HepG2 (cell line): Measurements from ENCODE around the gene TRIM28. TPM values are rescaled to one million over a fixed set of nuclear protein-coding genes. Genes with fewer than 3 reads are reported as not detected.

ENCODE experiments used
- polyA plus RNA-seq, 8 experiments: library from polyadenylated mRNA; depleted of rRNA in 3 of 8; stranded (reverse) in 7 of 8; unstranded in 1 of 8; fragments of >200 nt; fragmentation: Illumina TruSeq in 4 of 8; extraction: Trizol in 4 of 8; gene quantifications; 2 replicates each; pipeline versions ENCODE4 v1.2.1 to v1.2.3, GENCODE V29; 2011 to 2016; ENCODE audit warnings: low read depth in 4 of 8, missing spikeins in 1 of 8, mixed read lengths in 1 of 8; ENCODE audit not compliant: insufficient read depth in 1 of 8
- total RNA-seq, 5 experiments: library from RNA; depleted of rRNA; stranded (reverse); fragments of >200 nt; fragmentation: Illumina TruSeq; extraction: Trizol; gene quantifications; 2 replicates each; pipeline ENCODE4 v1.2.3, GENCODE V29; 2016; ENCODE audit warnings: low read depth in 1 of 5
- TF ChIP-seq, protein P1 (sequence below), 2 experiments: fragments of 450-650 bp in 1 of 2; sonication (generic) in 1 of 2; formaldehyde crosslinking in 1 of 2; IDR thresholded peaks; 2 replicates each; pipeline versions ENCODE4 v1.6.1 to v1.8.0; 2016 to 2022; ENCODE audit warnings: antibody characterized with exemption in 1 of 2, mild to moderate bottlenecking in 1 of 2, missing genetic modification reagents in 1 of 2
- TF ChIP-seq, protein P2 (sequence below): sonication (generic); formaldehyde crosslinking; IDR thresholded peaks from 2 replicates; pipeline ENCODE4 v1.8.0; 2022; ENCODE audit warnings: mild to moderate bottlenecking, missing genetic modification reagents, moderate library complexity

The TRIM28 gene
- total and polyA plus RNA-seq, 2 of the 13 experiments (the other 11 are each of a cell fraction or from before 2014, with no cell fraction given) = 361 to 439 TPM

DNA sequence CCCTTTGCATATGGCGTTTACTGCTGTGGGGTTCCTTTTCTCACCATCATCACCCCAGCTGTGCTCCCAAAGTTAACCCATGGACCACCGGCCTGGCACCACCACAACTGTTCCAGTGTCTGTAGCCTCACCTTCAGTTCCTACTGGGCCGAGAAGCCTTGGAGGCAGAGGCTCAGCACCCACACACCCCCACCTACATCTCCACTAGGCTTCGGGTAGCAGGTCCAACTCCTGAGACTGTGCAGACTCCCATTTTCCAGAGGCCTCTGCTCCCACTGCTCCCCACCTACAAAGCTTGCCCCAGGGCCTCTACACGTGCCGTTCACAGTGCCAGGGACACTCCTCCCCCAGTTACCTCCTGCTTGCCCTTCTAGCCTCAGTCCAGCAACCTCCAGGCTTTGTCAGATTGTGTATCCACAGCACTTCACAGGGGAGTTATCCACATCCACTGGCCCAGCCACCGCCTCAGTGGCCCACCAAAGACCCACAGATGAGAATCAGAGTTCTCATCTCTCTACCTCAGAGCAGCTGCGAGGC is 46.2 kb upstream of the TRIM28 start (continued):
- TF ChIP-seq, protein P1, sequence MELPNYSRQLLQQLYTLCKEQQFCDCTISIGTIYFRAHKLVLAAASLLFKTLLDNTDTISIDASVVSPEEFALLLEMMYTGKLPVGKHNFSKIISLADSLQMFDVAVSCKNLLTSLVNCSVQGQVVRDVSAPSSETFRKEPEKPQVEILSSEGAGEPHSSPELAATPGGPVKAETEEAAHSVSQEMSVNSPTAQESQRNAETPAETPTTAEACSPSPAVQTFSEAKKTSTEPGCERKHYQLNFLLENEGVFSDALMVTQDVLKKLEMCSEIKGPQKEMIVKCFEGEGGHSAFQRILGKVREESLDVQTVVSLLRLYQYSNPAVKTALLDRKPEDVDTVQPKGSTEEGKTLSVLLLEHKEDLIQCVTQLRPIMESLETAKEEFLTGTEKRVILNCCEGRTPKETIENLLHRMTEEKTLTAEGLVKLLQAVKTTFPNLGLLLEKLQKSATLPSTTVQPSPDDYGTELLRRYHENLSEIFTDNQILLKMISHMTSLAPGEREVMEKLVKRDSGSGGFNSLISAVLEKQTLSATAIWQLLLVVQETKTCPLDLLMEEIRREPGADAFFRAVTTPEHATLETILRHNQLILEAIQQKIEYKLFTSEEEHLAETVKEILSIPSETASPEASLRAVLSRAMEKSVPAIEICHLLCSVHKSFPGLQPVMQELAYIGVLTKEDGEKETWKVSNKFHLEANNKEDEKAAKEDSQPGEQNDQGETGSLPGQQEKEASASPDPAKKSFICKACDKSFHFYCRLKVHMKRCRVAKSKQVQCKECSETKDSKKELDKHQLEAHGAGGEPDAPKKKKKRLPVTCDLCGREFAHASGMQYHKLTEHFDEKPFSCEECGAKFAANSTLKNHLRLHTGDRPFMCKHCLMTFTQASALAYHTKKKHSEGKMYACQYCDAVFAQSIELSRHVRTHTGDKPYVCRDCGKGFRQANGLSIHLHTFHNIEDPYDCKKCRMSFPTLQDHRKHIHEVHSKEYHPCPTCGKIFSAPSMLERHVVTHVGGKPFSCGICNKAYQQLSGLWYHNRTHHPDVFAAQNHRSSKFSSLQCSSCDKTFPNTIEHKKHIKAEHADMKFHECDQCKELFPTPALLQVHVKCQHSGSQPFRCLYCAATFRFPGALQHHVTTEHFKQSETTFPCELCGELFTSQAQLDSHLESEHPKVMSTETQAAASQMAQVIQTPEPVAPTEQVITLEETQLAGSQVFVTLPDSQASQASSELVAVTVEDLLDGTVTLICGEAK (IDR thresholded peaks at IDR 0.05) = no peak
- TF ChIP-seq, protein P1 (CRISPR knock-in tag; IDR thresholded peaks at IDR 0.05) = 0 out of 2 replicates have a peak, but pooled peaks have one; percentile 26
- TF ChIP-seq, protein P2, sequence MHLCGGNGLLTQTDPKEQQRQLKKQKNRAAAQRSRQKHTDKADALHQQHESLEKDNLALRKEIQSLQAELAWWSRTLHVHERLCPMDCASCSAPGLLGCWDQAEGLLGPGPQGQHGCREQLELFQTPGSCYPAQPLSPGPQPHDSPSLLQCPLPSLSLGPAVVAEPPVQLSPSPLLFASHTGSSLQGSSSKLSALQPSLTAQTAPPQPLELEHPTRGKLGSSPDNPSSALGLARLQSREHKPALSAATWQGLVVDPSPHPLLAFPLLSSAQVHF (CRISPR knock-in tag) = no peak
- TF ChIP-seq, all 625 proteins: peak for 1
